SK-N-SH (cell line): ENCODE measurements around the gene UBE2E2. TPM values are rescaled to one million over a fixed set of nuclear protein-coding genes. Genes with fewer than 3 reads are reported as not detected.

Experiments
- CTCF ChIA-PET: fragments of 300-600, 350-600 bp; formaldehyde crosslinking; extraction: SDS; loops from one replicate; lab custom pipeline; 2021; lab: Yijun Ruan, JAX
- POLR2A ChIA-PET: fragments of 350-600 bp; sonication (Branson Sonifier 250); formaldehyde crosslinking; extraction: SDS; loops from one replicate; lab custom pipeline; 2020; ENCODE audit warnings: antibody characterized with exemption, inconsistent platforms; lab: Yijun Ruan, JAX
- DNase-seq: peaks from one replicate; pipeline ENCODE4 v3.0.0; 2012
- H2AFZ ChIP-seq: fragments of 200-600 bp; sonication (generic); 2 replicates; pipeline ENCODE4 v1.8.1; 2016; ENCODE audit warnings: antibody characterized with exemption, mild to moderate bottlenecking, low read depth
- H3F3A ChIP-seq: fragments of 200-600 bp; sonication (generic); replicated peaks from 2 replicates; pipeline ENCODE3; 2016; ENCODE audit warnings: antibody characterized with exemption, mild to moderate bottlenecking; ENCODE audit not compliant: insufficient read depth
- H3K27ac ChIP-seq, 2 experiments: fragments of 200-500 bp in 1 of 2; fragments of 200-600 bp in 1 of 2; sonication (Bioruptor generic) in 1 of 2; sonication (generic), shearing (Covaris generic) in 1 of 2; 2 replicates each; pipeline versions ENCODE4 v1.5.1 to v1.6.1; 2014 to 2016; ENCODE audit warnings: low read depth in 2 of 2, inconsistent platforms in 1 of 2, low read length in 1 of 2, mild to moderate bottlenecking in 1 of 2, mixed read lengths in 1 of 2
- H3K27me3 ChIP-seq: fragments of 200-600 bp; sonication (generic), shearing (Covaris generic); 2 replicates; pipeline ENCODE4 v1.6.1; 2016; ENCODE audit warnings: mixed run types; ENCODE audit not compliant: insufficient read depth
- H3K36me3 ChIP-seq, 2 experiments: fragments of 200-500 bp in 1 of 2; fragments of 200-600 bp in 1 of 2; sonication (Bioruptor generic) in 1 of 2; sonication (generic) in 1 of 2; replicated peaks in 1 of 2; 2 replicates each; pipeline versions ENCODE3 to v1.5.1; 2014 to 2016; ENCODE audit warnings: low read length in 1 of 2, mild to moderate bottlenecking in 1 of 2; ENCODE audit not compliant: insufficient read depth in 2 of 2, control insufficient read depth in 1 of 2
- H3K4me1 ChIP-seq, 2 experiments: fragments of 200-500 bp in 1 of 2; fragments of 200-600 bp in 1 of 2; sonication (Bioruptor generic) in 1 of 2; sonication (generic), shearing (Covaris generic) in 1 of 2; 2 replicates each; pipeline versions ENCODE4 v1.5.1 to v1.6.1; 2014 to 2016; ENCODE audit warnings: low read depth in 1 of 2, low read length in 1 of 2, mixed run types in 1 of 2; ENCODE audit not compliant: insufficient read depth in 2 of 2, control insufficient read depth in 1 of 2
- H3K4me2 ChIP-seq: fragments of 200-600 bp; sonication (generic), shearing (Covaris generic); 2 replicates; pipeline ENCODE4 v1.6.1; 2017; ENCODE audit warnings: mixed run types
- H3K4me3 ChIP-seq, 2 experiments: fragments of 200-500 bp in 1 of 2; fragments of 200-600 bp in 1 of 2; sonication (Bioruptor generic) in 1 of 2; sonication (generic), shearing (Covaris generic) in 1 of 2; 2 replicates each; pipeline versions ENCODE4 v1.5.1 to v1.8.1; 2014 to 2016; ENCODE audit warnings: low read depth in 2 of 2, inconsistent platforms in 1 of 2, low read length in 1 of 2, mild to moderate bottlenecking in 1 of 2, mixed read lengths in 1 of 2, moderate library complexity in 1 of 2
- H3K79me2 ChIP-seq: fragments of 200-600 bp; sonication (generic); 2 replicates; pipeline ENCODE4 v1.8.1; 2017; ENCODE audit warnings: mild to moderate bottlenecking; ENCODE audit not compliant: insufficient read depth
- H3K9ac ChIP-seq: fragments of 200-600 bp; sonication (generic); 2 replicates; pipeline ENCODE4 v1.6.1; 2017; ENCODE audit warnings: mixed run types
- H3K9me2 ChIP-seq: fragments of 200-600 bp; sonication (generic); 2 replicates; pipeline ENCODE4 v1.6.1; 2017; ENCODE audit warnings: mixed run types
- H3K9me3 ChIP-seq: fragments of 200-600 bp; sonication (generic); 2 replicates; pipeline ENCODE4 v1.6.1; 2017; ENCODE audit warnings: mixed run types, mild to moderate bottlenecking, moderate library complexity
- H4K20me1 ChIP-seq: fragments of 200-600 bp; sonication (generic); 2 replicates; pipeline ENCODE4 v1.6.1; 2017; ENCODE audit warnings: mild to moderate bottlenecking, mixed run types; ENCODE audit not compliant: insufficient read depth
- CHD2 ChIP-seq: fragments of 150-350 bp; IDR thresholded peaks from 2 replicates; pipeline ENCODE4 v1.6.1; 2018; ENCODE audit warnings: low read length; ENCODE audit not compliant: partially characterized antibody
- EP300 ChIP-seq, 2 experiments: IDR thresholded peaks; 2 replicates each; pipeline versions ENCODE4 v1.4.0 to v1.6.1; 2012; ENCODE audit warnings: borderline replicate concordance in 1 of 2, low read depth in 1 of 2, low read length in 1 of 2
- FOXJ3 ChIP-seq: sonication (generic); formaldehyde crosslinking; IDR thresholded peaks from 2 replicates; pipeline ENCODE4 v1.5.1; 2020; ENCODE audit warnings: mild to moderate bottlenecking, missing genetic modification reagents
- FOXM1 ChIP-seq: IDR thresholded peaks from 2 replicates; pipeline ENCODE4 v1.4.0; 2012; ENCODE audit warnings: low read depth, mild to moderate bottlenecking
- GATA2 ChIP-seq: sonication (generic); formaldehyde crosslinking; IDR thresholded peaks from 2 replicates; pipeline ENCODE4 v1.5.0; 2020; ENCODE audit warnings: mild to moderate bottlenecking, missing genetic modification reagents
- MEF2A ChIP-seq: IDR thresholded peaks from 2 replicates; pipeline ENCODE4 v1.4.0; 2012; ENCODE audit warnings: low read depth, borderline replicate concordance
- MXI1 ChIP-seq: IDR thresholded peaks from 2 replicates; pipeline ENCODE4 v1.6.1; 2012; ENCODE audit warnings: mild to moderate bottlenecking, low read depth, low read length, improper control_type of control experiment
- NFIC ChIP-seq: IDR thresholded peaks from 2 replicates; pipeline ENCODE4 v1.4.0; 2012; ENCODE audit warnings: borderline replicate concordance
- RAD21 ChIP-seq: IDR thresholded peaks from 2 replicates; pipeline ENCODE4 v1.6.1; 2012; ENCODE audit warnings: mild to moderate bottlenecking, low read length
- RCOR1 ChIP-seq: fragments of 150-350 bp; IDR thresholded peaks from 2 replicates; pipeline ENCODE4 v1.6.1; 2017; ENCODE audit warnings: antibody characterized with exemption, low read length
- RFX5 ChIP-seq: IDR thresholded peaks from 2 replicates; pipeline ENCODE4 v1.6.1; 2012; ENCODE audit warnings: mild to moderate bottlenecking, improper control_type of control experiment, low read length
- SIN3A ChIP-seq: IDR thresholded peaks from 2 replicates; pipeline ENCODE4 v1.6.1; 2012; ENCODE audit warnings: low read depth, mild to moderate bottlenecking, low read length, moderate library complexity, borderline replicate concordance
- SMC3 ChIP-seq: IDR thresholded peaks from 2 replicates; pipeline ENCODE4 v1.6.1; 2012; ENCODE audit warnings: low read depth, low read length, improper control_type of control experiment
- YY1 ChIP-seq: IDR thresholded peaks from 2 replicates; pipeline ENCODE4 v1.4.0; 2012; ENCODE audit warnings: low read depth, mild to moderate bottlenecking
- ZBTB33 ChIP-seq: IDR thresholded peaks from 2 replicates; pipeline ENCODE4 v1.4.0; 2012; ENCODE audit warnings: low read depth, borderline replicate concordance
- WGBS: methylation state at CpG from one replicate; pipeline ENCODE4 v1.1.6; 2017; ENCODE audit warnings: low lambda C conversion rate; 5-methylcytosine and 5-hydroxymethylcytosine counted together
- polyA plus RNA-seq, 3 experiments: library from polyadenylated mRNA; depleted of rRNA; stranded (reverse); fragments of >200 nt; gene quantifications; 2 replicates each; pipeline ENCODE4 v1.2.3, GENCODE V29; 2012
- TF ChIP-seq, protein P1 (sequence below): IDR thresholded peaks from 2 replicates; pipeline ENCODE4 v1.4.0; 2012; ENCODE audit warnings: low read depth
- TF ChIP-seq, protein P2 (sequence below): IDR thresholded peaks from 2 replicates; pipeline ENCODE4 v1.4.0; 2012; ENCODE audit warnings: low read depth, borderline replicate concordance
- TF ChIP-seq, protein P3 (sequence below): IDR thresholded peaks from 2 replicates; pipeline ENCODE4 v1.6.1; 2012; ENCODE audit warnings: mild to moderate bottlenecking, low read depth, low read length, moderate library complexity
- TF ChIP-seq, protein P4 (sequence below): fragments of 150-350 bp; IDR thresholded peaks from 2 replicates; pipeline ENCODE4 v1.6.1; 2016; ENCODE audit warnings: mild to moderate bottlenecking, low read depth, low read length

Gene UBE2E2
- polyA plus RNA-seq, 1 of the 3 experiments (the other 2 are of a cell fraction): 46.4 TPM

DNA sequence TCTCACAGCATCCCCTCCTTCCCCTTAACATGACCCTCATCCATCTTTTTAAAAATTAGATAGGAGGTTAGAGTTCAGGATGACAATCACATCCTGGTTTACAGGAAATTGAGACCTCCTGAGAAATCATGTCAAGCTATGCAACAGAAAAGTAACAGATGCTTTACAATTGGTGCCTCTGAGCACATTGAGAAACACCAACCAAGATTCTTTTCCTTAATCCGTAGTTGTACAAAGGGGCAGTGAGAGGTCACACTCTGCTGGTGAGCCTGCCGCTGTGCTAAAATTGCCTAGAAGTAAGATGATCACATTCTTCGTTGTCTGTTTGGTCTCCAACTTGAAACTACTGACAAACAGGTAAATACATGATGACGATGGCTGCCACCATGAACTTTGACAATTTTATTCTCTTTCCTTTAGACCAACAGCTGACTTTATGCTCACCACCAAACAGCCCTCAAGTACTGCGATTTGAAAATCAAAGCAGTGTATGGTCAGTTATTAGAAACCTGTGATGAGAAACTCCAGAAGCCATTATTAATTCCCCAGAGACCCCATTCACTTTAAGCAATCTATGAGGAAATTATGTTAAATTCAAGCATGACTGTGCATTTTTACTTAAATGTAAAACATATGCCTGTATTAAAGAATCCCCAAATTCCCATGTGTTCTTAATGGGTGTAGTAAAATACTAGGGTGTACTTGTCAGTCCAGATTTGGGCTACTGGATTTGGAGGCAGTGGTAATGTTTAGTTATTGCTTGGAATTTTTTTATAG, 392.0 kb downstream of the UBE2E2 start:
- Histone ChIP-seq H3K4me3 (no peak overlapping the region), H3K4me2 (no peak overlapping the region), H3F3A (no peaks in the 10 kb centered on the region), H3K79me2 (no peaks in the 10 kb centered on the region), H4K20me1 (no peaks in the 10 kb centered on the region), H3K9me3 (no peaks in the 10 kb centered on the region), H2AFZ (no peak overlapping the region), H3K36me3 (no peaks in the 10 kb centered on the region), H3K4me1 (peaks cover 0 to 15% of the 10 kb centered on the region in 2 experiments; a peak in 2 of 4 replicates), H3K27me3 (no peaks in the 10 kb centered on the region), H3K27ac (no peak overlapping the region; a peak in 1 of 4 replicates), H3K9ac (no peak overlapping the region), H3K9me2 (no peaks in the 10 kb centered on the region)
- 84% methylated on average over 5 of the region's 5 CpGs for WGBS
- ChIA-PET POLR2A (no interaction called here), CTCF (interaction anchor here (0.5 kb wide), 1 partner anchor 204 kb away, joined by 3 read pairs; no protein-coding TSS in a partner anchor)
- TF ChIP-seq RFX5: no peak
- TF ChIP-seq EP300 (IDR thresholded peaks at IDR 0.05; ENCODE audit: borderline replicate concordance in 1 of 2, low read depth in 1 of 2, low read length in 1 of 2): no peak
- TF ChIP-seq, protein P1, sequence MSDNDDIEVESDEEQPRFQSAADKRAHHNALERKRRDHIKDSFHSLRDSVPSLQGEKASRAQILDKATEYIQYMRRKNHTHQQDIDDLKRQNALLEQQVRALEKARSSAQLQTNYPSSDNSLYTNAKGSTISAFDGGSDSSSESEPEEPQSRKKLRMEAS: no peak
- TF ChIP-seq SIN3A: no peak
- no peak for TF ChIP-seq YY1
- no peak for TF ChIP-seq FOXJ3 (CRISPR knock-in tag)
- TF ChIP-seq, protein P2, sequence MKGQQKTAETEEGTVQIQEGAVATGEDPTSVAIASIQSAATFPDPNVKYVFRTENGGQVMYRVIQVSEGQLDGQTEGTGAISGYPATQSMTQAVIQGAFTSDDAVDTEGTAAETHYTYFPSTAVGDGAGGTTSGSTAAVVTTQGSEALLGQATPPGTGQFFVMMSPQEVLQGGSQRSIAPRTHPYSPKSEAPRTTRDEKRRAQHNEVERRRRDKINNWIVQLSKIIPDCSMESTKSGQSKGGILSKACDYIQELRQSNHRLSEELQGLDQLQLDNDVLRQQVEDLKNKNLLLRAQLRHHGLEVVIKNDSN: no peak
- no peak for TF ChIP-seq ZBTB33
- TF ChIP-seq RCOR1: no peak
- no peak for TF ChIP-seq GATA2 (CRISPR knock-in tag)
- TF ChIP-seq MEF2A: no peak
- no peak for TF ChIP-seq MXI1
- TF ChIP-seq NFIC: no peak
- TF ChIP-seq, protein P3, sequence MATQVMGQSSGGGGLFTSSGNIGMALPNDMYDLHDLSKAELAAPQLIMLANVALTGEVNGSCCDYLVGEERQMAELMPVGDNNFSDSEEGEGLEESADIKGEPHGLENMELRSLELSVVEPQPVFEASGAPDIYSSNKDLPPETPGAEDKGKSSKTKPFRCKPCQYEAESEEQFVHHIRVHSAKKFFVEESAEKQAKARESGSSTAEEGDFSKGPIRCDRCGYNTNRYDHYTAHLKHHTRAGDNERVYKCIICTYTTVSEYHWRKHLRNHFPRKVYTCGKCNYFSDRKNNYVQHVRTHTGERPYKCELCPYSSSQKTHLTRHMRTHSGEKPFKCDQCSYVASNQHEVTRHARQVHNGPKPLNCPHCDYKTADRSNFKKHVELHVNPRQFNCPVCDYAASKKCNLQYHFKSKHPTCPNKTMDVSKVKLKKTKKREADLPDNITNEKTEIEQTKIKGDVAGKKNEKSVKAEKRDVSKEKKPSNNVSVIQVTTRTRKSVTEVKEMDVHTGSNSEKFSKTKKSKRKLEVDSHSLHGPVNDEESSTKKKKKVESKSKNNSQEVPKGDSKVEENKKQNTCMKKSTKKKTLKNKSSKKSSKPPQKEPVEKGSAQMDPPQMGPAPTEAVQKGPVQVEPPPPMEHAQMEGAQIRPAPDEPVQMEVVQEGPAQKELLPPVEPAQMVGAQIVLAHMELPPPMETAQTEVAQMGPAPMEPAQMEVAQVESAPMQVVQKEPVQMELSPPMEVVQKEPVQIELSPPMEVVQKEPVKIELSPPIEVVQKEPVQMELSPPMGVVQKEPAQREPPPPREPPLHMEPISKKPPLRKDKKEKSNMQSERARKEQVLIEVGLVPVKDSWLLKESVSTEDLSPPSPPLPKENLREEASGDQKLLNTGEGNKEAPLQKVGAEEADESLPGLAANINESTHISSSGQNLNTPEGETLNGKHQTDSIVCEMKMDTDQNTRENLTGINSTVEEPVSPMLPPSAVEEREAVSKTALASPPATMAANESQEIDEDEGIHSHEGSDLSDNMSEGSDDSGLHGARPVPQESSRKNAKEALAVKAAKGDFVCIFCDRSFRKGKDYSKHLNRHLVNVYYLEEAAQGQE: no peak
- TF ChIP-seq FOXM1: no peak
- no peak for TF ChIP-seq SMC3
- TF ChIP-seq, protein P4, sequence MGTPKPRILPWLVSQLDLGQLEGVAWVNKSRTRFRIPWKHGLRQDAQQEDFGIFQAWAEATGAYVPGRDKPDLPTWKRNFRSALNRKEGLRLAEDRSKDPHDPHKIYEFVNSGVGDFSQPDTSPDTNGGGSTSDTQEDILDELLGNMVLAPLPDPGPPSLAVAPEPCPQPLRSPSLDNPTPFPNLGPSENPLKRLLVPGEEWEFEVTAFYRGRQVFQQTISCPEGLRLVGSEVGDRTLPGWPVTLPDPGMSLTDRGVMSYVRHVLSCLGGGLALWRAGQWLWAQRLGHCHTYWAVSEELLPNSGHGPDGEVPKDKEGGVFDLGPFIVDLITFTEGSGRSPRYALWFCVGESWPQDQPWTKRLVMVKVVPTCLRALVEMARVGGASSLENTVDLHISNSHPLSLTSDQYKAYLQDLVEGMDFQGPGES: no peak
- TF ChIP-seq CHD2: no peak
- no peak for TF ChIP-seq RAD21
- DNase-seq: no peak
